ENCODE data around the gene MROH7.

DNA sequence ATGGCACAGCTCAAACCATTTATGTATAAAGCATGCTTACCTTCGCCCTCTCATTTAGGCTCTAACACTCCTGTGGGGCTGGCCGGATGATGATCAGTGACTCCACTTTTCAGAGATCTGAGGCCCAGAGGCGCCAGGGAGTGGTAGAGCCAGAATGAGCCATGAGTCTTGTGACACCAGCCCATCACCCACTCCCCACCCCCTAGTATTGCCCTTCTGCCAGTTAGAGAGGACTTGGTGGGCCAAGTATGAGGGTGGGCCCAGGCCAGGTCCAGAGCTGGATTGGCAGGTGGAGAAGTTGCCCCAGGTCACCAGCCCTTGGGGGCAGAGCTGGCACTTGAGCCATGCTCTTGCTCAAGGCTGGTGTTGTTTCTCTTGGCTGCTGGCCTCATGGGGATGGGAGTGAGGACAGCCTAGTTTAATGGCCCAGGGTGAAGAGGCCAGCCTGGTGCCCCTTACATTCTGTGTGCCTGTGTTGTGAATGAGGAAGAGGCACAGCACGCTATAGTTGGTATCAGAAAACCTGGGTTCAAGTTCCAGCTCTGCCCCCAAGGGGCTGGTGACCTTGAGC lies 43.8 kb downstream of the MROH7 start:
- TF ChIP-seq RAD21 (IDR thresholded peaks at IDR 0.05), result no peak
- no peak for TF ChIP-seq REST (IDR thresholded peaks at IDR 0.05)
- no peak for TF ChIP-seq YY1 (IDR thresholded peaks at IDR 0.05)
- no peak for TF ChIP-seq CTCF (IDR thresholded peaks at IDR 0.05; ENCODE audit: low read depth, low read length, missing input control)
- TF ChIP-seq SP1 (IDR thresholded peaks at IDR 0.05), result no peak
- TF ChIP-seq HNF4A (conservative IDR thresholded peaks at IDR 0.05), result no peak
- TF ChIP-seq NR2F2 (IDR thresholded peaks at IDR 0.05), result no peak
- TF ChIP-seq ATF3 (IDR thresholded peaks at IDR 0.05), result no peak
- TF ChIP-seq EGR1 (IDR thresholded peaks at IDR 0.05; ENCODE audit: low read depth in 2 of 2), result no peak

Measured in liver (tissue), 3 donors.